ENCODE measurements around the gene OR2T11.

- TF ChIP-seq POLR2A (IDR thresholded peaks at IDR 0.05) = no peak
- no peak for TF ChIP-seq POLR2AphosphoS5 (IDR thresholded peaks at IDR 0.05)
- TF ChIP-seq CTCF (IDR thresholded peaks at IDR 0.05) = peak; percentile 7 to 21
These were observed 16.0 kb downstream of the OR2T11 start for GRCh38 chr1:248618878-248619277.

Data from suprapubic skin (tissue), 4 donors.